HepG2 (cell line): ENCODE results near the gene NMRAL1. TPM values are rescaled to one million over a fixed set of nuclear protein-coding genes. Genes with fewer than 3 reads are reported as not detected.

Source experiments
- ATF6 ChIP-seq: sonication (generic); formaldehyde crosslinking; conservative IDR thresholded peaks from 2 replicates; pipeline ENCODE4 v1.4.0; 2020; ENCODE audit warnings: missing genetic modification reagents
- CHD4 ChIP-seq: fragments of 200-600 bp; sonication (generic); IDR thresholded peaks from 2 replicates; pipeline ENCODE4 v1.7.0; 2017; ENCODE audit warnings: mild to moderate bottlenecking, low read length, borderline replicate concordance
- HOXA5 ChIP-seq: sonication (generic); formaldehyde crosslinking; IDR thresholded peaks from 2 replicates; pipeline ENCODE4 v1.4.0; 2020; ENCODE audit warnings: missing genetic modification reagents
- NCOA2 ChIP-seq: sonication (generic); formaldehyde crosslinking; IDR thresholded peaks from 2 replicates; pipeline ENCODE4 v1.8.0; 2022; ENCODE audit warnings: inconsistent platforms
- PPARG ChIP-seq: conservative IDR thresholded peaks from 2 replicates; pipeline ENCODE4 v1.6.1; 2016; ENCODE audit warnings: missing biosample characterization, missing genetic modification reagents
- RBM39 ChIP-seq: fragments of 200-400 bp; formaldehyde crosslinking; IDR thresholded peaks from one replicate; pipeline ENCODE4 v1.6.1; 2018; ENCODE audit warnings: antibody characterized with exemption, mild to moderate bottlenecking, low read depth, low read length; ENCODE audit not compliant: poor library complexity, severe bottlenecking
- RNF2 ChIP-seq: fragments of 450-650 bp; conservative IDR thresholded peaks from 2 replicates; pipeline ENCODE4 v1.6.1; 2016; ENCODE audit warnings: low read depth
- SKI ChIP-seq: fragments of 450-650 bp; IDR thresholded peaks from one replicate; pipeline ENCODE4 v1.6.1; 2018; ENCODE audit warnings: mild to moderate bottlenecking; ENCODE audit not compliant: partially characterized antibody
- TBL1XR1 ChIP-seq: fragments of 150-350 bp; IDR thresholded peaks from 2 replicates; pipeline ENCODE4 v1.6.1; 2014; ENCODE audit warnings: borderline replicate concordance, low read length; ENCODE audit not compliant: partially characterized antibody
- TRAFD1 ChIP-seq: sonication (generic); formaldehyde crosslinking; IDR thresholded peaks from 2 replicates; pipeline ENCODE4 v1.5.1; 2020; ENCODE audit warnings: missing genetic modification reagents, mild to moderate bottlenecking, borderline replicate concordance
- XBP1 ChIP-seq: sonication (generic); formaldehyde crosslinking; IDR thresholded peaks from 2 replicates; pipeline ENCODE4 v1.5.0; 2020; ENCODE audit warnings: missing genetic modification reagents
- ZBTB7B ChIP-seq: sonication (generic); formaldehyde crosslinking; IDR thresholded peaks from 2 replicates; pipeline ENCODE4 v1.4.0; 2020; ENCODE audit warnings: missing genetic modification reagents
- ZNF121 ChIP-seq: sonication (generic); formaldehyde crosslinking; IDR thresholded peaks from 2 replicates; pipeline ENCODE4 v1.5.0; 2020; ENCODE audit warnings: mild to moderate bottlenecking, missing genetic modification reagents
- ZNF17 ChIP-seq: sonication (generic); formaldehyde crosslinking; IDR thresholded peaks from 2 replicates; pipeline ENCODE4 v1.5.0; 2020; ENCODE audit warnings: mild to moderate bottlenecking, missing genetic modification reagents
- ZNF180 ChIP-seq: sonication (generic); formaldehyde crosslinking; IDR thresholded peaks from 2 replicates; pipeline ENCODE4 v1.4.0; 2020; ENCODE audit warnings: low read depth, missing genetic modification reagents, borderline replicate concordance
- ZNF337 ChIP-seq: sonication (generic); formaldehyde crosslinking; IDR thresholded peaks from 2 replicates; pipeline ENCODE4 v1.5.1; 2020; ENCODE audit warnings: missing genetic modification reagents, low read depth, mild to moderate bottlenecking, borderline replicate concordance
- ZNF567 ChIP-seq: sonication (generic); formaldehyde crosslinking; IDR thresholded peaks from 2 replicates; pipeline ENCODE4 v1.8.1; 2023; ENCODE audit warnings: mild to moderate bottlenecking, missing genetic modification reagents, borderline replicate concordance
- ZNF674 ChIP-seq: sonication (generic); formaldehyde crosslinking; IDR thresholded peaks from 2 replicates; pipeline ENCODE4 v1.5.0; 2020; ENCODE audit warnings: low read depth, mild to moderate bottlenecking, missing genetic modification reagents
- ZNF747 ChIP-seq: sonication (generic); formaldehyde crosslinking; IDR thresholded peaks from 2 replicates; pipeline ENCODE4 v1.8.1; 2023; ENCODE audit warnings: missing genetic modification reagents, mild to moderate bottlenecking, borderline replicate concordance
- polyA plus RNA-seq, 8 experiments: library from polyadenylated mRNA; depleted of rRNA in 3 of 8; stranded (reverse) in 7 of 8; unstranded in 1 of 8; fragments of >200 nt; fragmentation: Illumina TruSeq in 4 of 8; extraction: Trizol in 4 of 8; gene quantifications; 2 replicates each; pipeline versions ENCODE4 v1.2.1 to v1.2.3, GENCODE V29; 2011 to 2016; ENCODE audit warnings: low read depth in 4 of 8, missing spikeins in 1 of 8, mixed read lengths in 1 of 8; ENCODE audit not compliant: insufficient read depth in 1 of 8
- total RNA-seq, 5 experiments: library from RNA; depleted of rRNA; stranded (reverse); fragments of >200 nt; fragmentation: Illumina TruSeq; extraction: Trizol; gene quantifications; 2 replicates each; pipeline ENCODE4 v1.2.3, GENCODE V29; 2016; ENCODE audit warnings: low read depth in 1 of 5
- TF ChIP-seq, protein P1 (sequence below): sonication (generic); formaldehyde crosslinking; IDR thresholded peaks from 2 replicates; pipeline ENCODE4 v1.8.0; 2022; ENCODE audit warnings: mild to moderate bottlenecking, missing genetic modification reagents, moderate library complexity
- TF ChIP-seq, protein P2 (sequence below): sonication (generic); formaldehyde crosslinking; IDR thresholded peaks from 2 replicates; pipeline ENCODE4 v1.5.0; 2020; ENCODE audit warnings: missing genetic modification reagents
- TF ChIP-seq, protein P3 (sequence below): sonication (generic); formaldehyde crosslinking; conservative IDR thresholded peaks from 2 replicates; pipeline ENCODE4 v1.5.0; 2020; ENCODE audit warnings: missing genetic modification reagents

The NMRAL1 gene
- total and polyA plus RNA-seq, 2 of the 13 experiments (the other 11 are each of a cell fraction or from before 2014, with no cell fraction given): 30.8 to 33.1 TPM

DNA sequence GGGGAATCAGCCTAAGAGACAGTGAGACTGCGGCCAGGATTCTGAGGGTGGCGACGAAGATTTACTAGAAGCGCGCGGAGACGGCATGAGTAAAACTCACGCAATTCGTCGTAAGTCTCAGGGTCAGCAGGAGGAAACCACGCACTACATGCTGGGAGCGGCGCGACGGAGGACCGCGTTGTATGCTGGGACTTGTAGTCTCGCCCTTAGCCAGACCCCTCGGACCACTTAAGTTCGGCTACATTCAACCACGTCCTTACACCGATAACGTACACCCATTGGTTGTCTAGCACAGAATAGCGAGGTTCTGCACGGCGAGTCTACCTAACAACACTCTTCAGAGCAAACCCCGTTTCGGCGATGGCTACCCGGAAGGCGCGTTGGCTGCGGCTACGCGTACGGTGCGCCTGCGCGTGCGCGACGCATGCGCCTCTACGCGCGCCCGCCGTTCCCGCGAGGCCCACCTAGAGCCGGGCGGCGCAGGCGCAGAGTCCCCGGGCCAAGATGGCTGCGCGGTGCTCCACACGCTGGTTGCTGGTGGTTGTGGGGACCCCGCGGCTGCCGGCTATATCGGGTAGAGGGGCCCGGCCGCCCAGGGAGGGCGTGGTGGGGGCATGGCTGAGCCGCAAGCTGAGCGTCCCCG lies 48.9 kb downstream of the NMRAL1 start, which contains the start of gene DNAJA3 (continued):
- TF ChIP-seq RNF2: no peak
- TF ChIP-seq ZBTB7B (CRISPR knock-in tag): no peak
- TF ChIP-seq RBM39: no peak
- TF ChIP-seq CHD4: no peak
- TF ChIP-seq, protein P1, sequence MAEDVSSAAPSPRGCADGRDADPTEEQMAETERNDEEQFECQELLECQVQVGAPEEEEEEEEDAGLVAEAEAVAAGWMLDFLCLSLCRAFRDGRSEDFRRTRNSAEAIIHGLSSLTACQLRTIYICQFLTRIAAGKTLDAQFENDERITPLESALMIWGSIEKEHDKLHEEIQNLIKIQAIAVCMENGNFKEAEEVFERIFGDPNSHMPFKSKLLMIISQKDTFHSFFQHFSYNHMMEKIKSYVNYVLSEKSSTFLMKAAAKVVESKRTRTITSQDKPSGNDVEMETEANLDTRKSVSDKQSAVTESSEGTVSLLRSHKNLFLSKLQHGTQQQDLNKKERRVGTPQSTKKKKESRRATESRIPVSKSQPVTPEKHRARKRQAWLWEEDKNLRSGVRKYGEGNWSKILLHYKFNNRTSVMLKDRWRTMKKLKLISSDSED: peak; percentile 53; the same call in 1 of the 2 replicates
- no peak; the same call in 1 of the 2 replicates for TF ChIP-seq ZNF337 (CRISPR knock-in tag)
- TF ChIP-seq, protein P2, sequence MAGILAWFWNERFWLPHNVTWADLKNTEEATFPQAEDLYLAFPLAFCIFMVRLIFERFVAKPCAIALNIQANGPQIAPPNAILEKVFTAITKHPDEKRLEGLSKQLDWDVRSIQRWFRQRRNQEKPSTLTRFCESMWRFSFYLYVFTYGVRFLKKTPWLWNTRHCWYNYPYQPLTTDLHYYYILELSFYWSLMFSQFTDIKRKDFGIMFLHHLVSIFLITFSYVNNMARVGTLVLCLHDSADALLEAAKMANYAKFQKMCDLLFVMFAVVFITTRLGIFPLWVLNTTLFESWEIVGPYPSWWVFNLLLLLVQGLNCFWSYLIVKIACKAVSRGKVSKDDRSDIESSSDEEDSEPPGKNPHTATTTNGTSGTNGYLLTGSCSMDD (CRISPR knock-in tag): no peak
- TF ChIP-seq TBL1XR1: no peak
- TF ChIP-seq XBP1 (CRISPR knock-in tag): no peak
- TF ChIP-seq TRAFD1 (CRISPR knock-in tag): no peak
- no peak for TF ChIP-seq ZNF674 (CRISPR knock-in tag)
- no peak for TF ChIP-seq ZNF17 (CRISPR knock-in tag)
- TF ChIP-seq ZNF121: no peak
- TF ChIP-seq ZNF567: 0 out of 2 replicates have a peak, but pooled peaks have one; percentile 39
- TF ChIP-seq NCOA2 (CRISPR knock-in tag): no peak; the same call in 1 of the 2 replicates
- TF ChIP-seq ATF6 (CRISPR knock-in tag): no peak
- 0 out of 2 replicates have a peak, but pooled peaks have one; percentile 72 for TF ChIP-seq ZNF180 (CRISPR knock-in tag)
- TF ChIP-seq HOXA5: no peak; the same call in 1 of the 2 replicates
- TF ChIP-seq, protein P3, sequence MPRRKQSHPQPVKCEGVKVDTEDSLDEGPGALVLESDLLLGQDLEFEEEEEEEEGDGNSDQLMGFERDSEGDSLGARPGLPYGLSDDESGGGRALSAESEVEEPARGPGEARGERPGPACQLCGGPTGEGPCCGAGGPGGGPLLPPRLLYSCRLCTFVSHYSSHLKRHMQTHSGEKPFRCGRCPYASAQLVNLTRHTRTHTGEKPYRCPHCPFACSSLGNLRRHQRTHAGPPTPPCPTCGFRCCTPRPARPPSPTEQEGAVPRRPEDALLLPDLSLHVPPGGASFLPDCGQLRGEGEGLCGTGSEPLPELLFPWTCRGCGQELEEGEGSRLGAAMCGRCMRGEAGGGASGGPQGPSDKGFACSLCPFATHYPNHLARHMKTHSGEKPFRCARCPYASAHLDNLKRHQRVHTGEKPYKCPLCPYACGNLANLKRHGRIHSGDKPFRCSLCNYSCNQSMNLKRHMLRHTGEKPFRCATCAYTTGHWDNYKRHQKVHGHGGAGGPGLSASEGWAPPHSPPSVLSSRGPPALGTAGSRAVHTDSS (CRISPR knock-in tag): no peak
- peak; percentile 23; the same call in 1 of the 2 replicates for TF ChIP-seq ZNF747 (CRISPR knock-in tag)
- peak; percentile 34 for TF ChIP-seq SKI
- no peak for TF ChIP-seq PPARG
